Ectodermal cell (in vitro differentiated cells): ENCODE data around the gene ART1.

Source experiments
- H3K27ac ChIP-seq: 2 replicates; pipeline ENCODE4 v1.7.0; 2013; ENCODE audit warnings: mild to moderate bottlenecking, low read depth, low read length; ENCODE audit not compliant: insufficient read depth, poor library complexity, severe bottlenecking
- H3K27me3 ChIP-seq: 2 replicates; pipeline ENCODE4 v1.7.0; 2013; ENCODE audit warnings: mild to moderate bottlenecking, low read length; ENCODE audit not compliant: insufficient read depth, control insufficient read depth, poor library complexity, severe bottlenecking
- H3K36me3 ChIP-seq: one replicate; pipeline ENCODE4 v1.7.0; 2013; ENCODE audit warnings: low read length; ENCODE audit not compliant: control insufficient read depth, insufficient read depth
- H3K4me1 ChIP-seq: one replicate; pipeline ENCODE4 v1.7.0; 2013; ENCODE audit warnings: low read length; ENCODE audit not compliant: control insufficient read depth, insufficient read depth
- H3K4me3 ChIP-seq: 2 replicates; pipeline ENCODE4 v1.7.0; 2013; ENCODE audit warnings: low read depth, low read length, control low read depth; ENCODE audit not compliant: insufficient read depth
- H3K9me3 ChIP-seq: 2 replicates; pipeline ENCODE4 v1.7.0; 2013; ENCODE audit warnings: mild to moderate bottlenecking, low read length, moderate library complexity; ENCODE audit not compliant: control insufficient read depth
- WGBS, 2 experiments: methylation state at CpG; one replicate each; pipeline ENCODE4 v1.1.7; 2013; ENCODE audit warnings: missing lambda C conversion rate in 2 of 2; 5-methylcytosine and 5-hydroxymethylcytosine counted together

Gene ART1

GRCh38 chr11:3614742-3615171 lies 30.2 kb upstream of the ART1 start:
- WGBS, 2 experiments = 88 to 90% methylated on average over 5 of the region's 5 CpGs
- no peaks in the 10 kb centered on the region for H3K4me1 ChIP-seq
- no peak overlapping the region for H3K27ac ChIP-seq
- no peaks in the 10 kb centered on the region for H3K27me3 ChIP-seq
- peaks cover 2% of the 10 kb centered on the region for H3K9me3 ChIP-seq
- H3K4me3 ChIP-seq = no peak overlapping the region
- H3K36me3 ChIP-seq = no peaks in the 10 kb centered on the region

- Histone ChIP-seq H3K27me3 (no peaks in the 10 kb centered on the region), H3K36me3 (no peaks in the 10 kb centered on the region), H3K27ac (no peak overlapping the region), H3K4me3 (no peak overlapping the region), H3K9me3 (peaks cover 2% of the 10 kb centered on the region), H3K4me1 (no peaks in the 10 kb centered on the region)
- 92 to 93% methylated on average over 6 of the region's 6 CpGs for WGBS, 2 experiments
Observed at GRCh38 chr11:3615998-3616397, 28.9 kb upstream of the ART1 start.

- WGBS, 2 experiments = 90 to 91% methylated on average over 25 of the region's 25 CpGs
- Histone ChIP-seq H3K36me3 (no peaks in the 10 kb centered on the region), H3K4me3 (no peak overlapping the region), H3K9me3 (peaks cover 2% of the 10 kb centered on the region), H3K4me1 (no peaks in the 10 kb centered on the region), H3K27ac (no peak overlapping the region), H3K27me3 (no peaks in the 10 kb centered on the region)
Observed at GRCh38 chr11:3616721-3617460, 28.0 kb upstream of the ART1 start.

GRCh38 chr11:3617990-3618389 lies 26.9 kb upstream of the ART1 start:
- no peaks in the 10 kb centered on the region for H3K27me3 ChIP-seq
- H3K4me1 ChIP-seq = no peaks in the 10 kb centered on the region
- H3K9me3 ChIP-seq = no peaks in the 10 kb centered on the region
- no peak overlapping the region for H3K27ac ChIP-seq
- no peak overlapping the region for H3K4me3 ChIP-seq
- WGBS, 2 experiments = 92 to 98% methylated on average over 8 of the region's 8 CpGs
- H3K36me3 ChIP-seq = no peaks in the 10 kb centered on the region

GRCh38 chr11:3622521-3622920 lies 22.4 kb upstream of the ART1 start:
- 84 to 89% methylated on average over 4 of the region's 4 CpGs for WGBS, 2 experiments
- H3K27ac ChIP-seq = no peak overlapping the region
- no peaks in the 10 kb centered on the region for H3K4me1 ChIP-seq

GRCh38 chr11:3623121-3623520 lies 21.8 kb upstream of the ART1 start:
- 89 to 96% methylated on average over 5 of the region's 5 CpGs for WGBS, 2 experiments
- Histone ChIP-seq H3K27me3 (no peaks in the 10 kb centered on the region), H3K9me3 (no peaks in the 10 kb centered on the region)

More at GRCh38 chr11:3622521-3622920, 22.4 kb upstream of the ART1 start:
- Histone ChIP-seq H3K4me3 (no peak overlapping the region), H3K36me3 (no peaks in the 10 kb centered on the region), H3K27me3 (no peaks in the 10 kb centered on the region), H3K9me3 (no peaks in the 10 kb centered on the region)

GRCh38 chr11:3623767-3624458 lies 21.0 kb upstream of the ART1 start:
- Histone ChIP-seq H3K36me3 (no peaks in the 10 kb centered on the region), H3K9me3 (no peaks in the 10 kb centered on the region)
- 66 to 80% methylated on average over 5 to 8 of the region's 8 CpGs for WGBS, 2 experiments

More at GRCh38 chr11:3623121-3623520, 21.8 kb upstream of the ART1 start:
- Histone ChIP-seq H3K4me3 (no peak overlapping the region), H3K4me1 (no peaks in the 10 kb centered on the region), H3K27ac (no peak overlapping the region), H3K36me3 (no peaks in the 10 kb centered on the region)

GRCh38 chr11:3626250-3626960 lies 18.5 kb upstream of the ART1 start:
- Histone ChIP-seq H3K4me3 (no peak overlapping the region), H3K4me1 (no peaks in the 10 kb centered on the region), H3K27me3 (no peaks in the 10 kb centered on the region), H3K27ac (no peak overlapping the region), H3K36me3 (no peaks in the 10 kb centered on the region), H3K9me3 (no peaks in the 10 kb centered on the region)
- 86 to 89% methylated on average over 21 to 23 of the region's 23 CpGs for WGBS, 2 experiments

More at GRCh38 chr11:3623767-3624458, 21.0 kb upstream of the ART1 start:
- Histone ChIP-seq H3K4me3 (no peak overlapping the region), H3K4me1 (no peaks in the 10 kb centered on the region), H3K27ac (no peak overlapping the region), H3K27me3 (no peaks in the 10 kb centered on the region)

GRCh38 chr11:3627291-3627690 lies 17.6 kb upstream of the ART1 start:
- H3K9me3 ChIP-seq = no peaks in the 10 kb centered on the region
- 76 to 91% methylated on average over 1 of the region's 1 CpG for WGBS, 2 experiments
- H3K4me3 ChIP-seq = no peak overlapping the region
- H3K27ac ChIP-seq = no peak overlapping the region
- H3K27me3 ChIP-seq = no peaks in the 10 kb centered on the region
- no peaks in the 10 kb centered on the region for H3K36me3 ChIP-seq
- no peaks in the 10 kb centered on the region for H3K4me1 ChIP-seq

- Histone ChIP-seq H3K27me3 (no peaks in the 10 kb centered on the region), H3K9me3 (no peaks in the 10 kb centered on the region), H3K36me3 (no peaks in the 10 kb centered on the region), H3K4me3 (no peak overlapping the region), H3K4me1 (no peaks in the 10 kb centered on the region), H3K27ac (no peak overlapping the region)
- WGBS, 2 experiments = 89 to 93% methylated on average over 4 of the region's 4 CpGs
Observed at GRCh38 chr11:3631331-3631730, 13.6 kb upstream of the ART1 start.
